CD14-positive monocyte (primary cell): ENCODE results near the gene PPARGC1A. TPM values are rescaled to one million over a fixed set of nuclear protein-coding genes. Genes with fewer than 3 reads are reported as not detected.

Experiments
- DNase-seq, 3 donors: peaks; one replicate each; pipeline ENCODE4 v3.0.0-alpha.2; 2011 to 2022
- H2AFZ ChIP-seq: 2 replicates; pipeline ENCODE4 v1.6.0; 2012; ENCODE audit warnings: mild to moderate bottlenecking, low read depth, low read length, inconsistent platforms; ENCODE audit not compliant: insufficient read depth, poor library complexity, severe bottlenecking
- H3K27ac ChIP-seq, 2 donors: 1 replicate in 1 of 2; 2 replicates in 1 of 2; pipeline ENCODE4 v1.5.1; 2012 to 2013; ENCODE audit warnings: low read length in 2 of 2, control low read depth in 1 of 2, inconsistent platforms in 1 of 2, low read depth in 1 of 2, mild to moderate bottlenecking in 1 of 2
- H3K27me3 ChIP-seq, 2 donors: one replicate each; pipeline versions ENCODE4 v1.6.0 to v1.6.1; 2011 to 2013; ENCODE audit warnings: low read length in 2 of 2; ENCODE audit not compliant: control insufficient read depth in 2 of 2, insufficient read depth in 2 of 2
- H3K36me3 ChIP-seq, 2 donors: replicated peaks in 1 of 2; 1 replicate in 1 of 2; 2 replicates in 1 of 2; pipeline versions ENCODE4 v1.5.1 to v1.6.1; 2012 to 2013; ENCODE audit warnings: low read length in 2 of 2, control low read depth in 1 of 2, inconsistent platforms in 1 of 2, mild to moderate bottlenecking in 1 of 2; ENCODE audit not compliant: insufficient read depth in 2 of 2, control insufficient read depth in 1 of 2
- H3K4me1 ChIP-seq, 2 donors: 1 replicate in 1 of 2; 2 replicates in 1 of 2; pipeline versions ENCODE4 v1.5.1 to v1.6.1; 2012 to 2013; ENCODE audit warnings: low read length in 2 of 2, control low read depth in 1 of 2, inconsistent platforms in 1 of 2, mild to moderate bottlenecking in 1 of 2, moderate library complexity in 1 of 2; ENCODE audit not compliant: insufficient read depth in 2 of 2, control insufficient read depth in 1 of 2
- H3K4me2 ChIP-seq: replicated peaks from 2 replicates; pipeline ENCODE3; 2012; ENCODE audit warnings: low read length, moderate library complexity, mild to moderate bottlenecking; ENCODE audit not compliant: poor library complexity, severe bottlenecking; ENCODE audit errors: extremely low read depth
- H3K4me3 ChIP-seq, 3 experiments: fragments of 200-600 bp in 1 of 3; sonication (generic) in 1 of 3; replicated peaks in 1 of 3; 1 replicate in 2 of 3; 2 replicates in 1 of 3; pipeline ENCODE4 v1.5.1; 2011 to 2013; ENCODE audit warnings: low read length in 3 of 3, mild to moderate bottlenecking in 3 of 3, control low read depth in 2 of 3, low read depth in 2 of 3, inconsistent platforms in 1 of 3, moderate library complexity in 1 of 3
- H3K79me2 ChIP-seq: 2 replicates; pipeline ENCODE4 v1.6.0; 2012; ENCODE audit warnings: mild to moderate bottlenecking, control low read depth, inconsistent platforms, low read length, moderate library complexity; ENCODE audit not compliant: insufficient read depth
- H3K9ac ChIP-seq: 2 replicates; pipeline ENCODE4 v1.6.0; 2017; ENCODE audit warnings: low read length, mild to moderate bottlenecking; ENCODE audit not compliant: insufficient read depth, poor library complexity, severe bottlenecking
- H3K9me3 ChIP-seq, 2 donors: replicated peaks in 1 of 2; 1 replicate in 1 of 2; 2 replicates in 1 of 2; pipeline versions ENCODE4 v1.5.1 to v1.6.1; 2012 to 2013; ENCODE audit warnings: low read length in 2 of 2, control low read depth in 1 of 2; ENCODE audit not compliant: control insufficient read depth in 1 of 2, insufficient read depth in 1 of 2
- H4K20me1 ChIP-seq: 2 replicates; pipeline ENCODE4 v1.6.0; 2012; ENCODE audit warnings: mild to moderate bottlenecking, low read length, control low read depth, moderate library complexity; ENCODE audit not compliant: insufficient read depth
- H3K27ac Mint-ChIP-seq, 7 donors: one replicate each; pipeline ENCODE4 v1.8.0; 2020; ENCODE audit warnings: mild to moderate bottlenecking in 7 of 7, mixed read lengths in 7 of 7, moderate library complexity in 6 of 7, inconsistent platforms in 2 of 7
- H3K27me3 Mint-ChIP-seq, 3 donors: one replicate each; pipeline ENCODE4 v1.8.0; 2021 to 2022; ENCODE audit warnings: low read depth in 3 of 3, mild to moderate bottlenecking in 3 of 3, mixed read lengths in 3 of 3, moderate library complexity in 3 of 3, inconsistent platforms in 1 of 3
- H3K36me3 Mint-ChIP-seq, 2 donors: one replicate each; pipeline ENCODE4 v1.8.0; 2020; ENCODE audit warnings: mixed read lengths in 2 of 2, inconsistent platforms in 1 of 2, mild to moderate bottlenecking in 1 of 2
- H3K4me1 Mint-ChIP-seq: one replicate; pipeline ENCODE4 v1.8.0; 2020; ENCODE audit warnings: mild to moderate bottlenecking, mixed read lengths
- H3K4me3 Mint-ChIP-seq, 2 donors: one replicate each; pipeline ENCODE4 v1.8.0; 2020; ENCODE audit warnings: mild to moderate bottlenecking in 2 of 2, mixed read lengths in 2 of 2, moderate library complexity in 1 of 2
- H3K9me3 Mint-ChIP-seq, 7 donors: one replicate each; pipeline ENCODE4 v1.8.0; 2020 to 2022; ENCODE audit warnings: mixed read lengths in 7 of 7, mild to moderate bottlenecking in 6 of 7, moderate library complexity in 6 of 7, inconsistent platforms in 2 of 7
- WGBS: methylation state at CpG from one replicate; pipeline ENCODE4 v1.1.5; 2013; ENCODE audit warnings: missing lambda C conversion rate; ENCODE audit not compliant: insufficient coverage; 5-methylcytosine and 5-hydroxymethylcytosine counted together
- intact Hi-C, 2 donors: fragments of 100-400 bp; cut with micrococcal nuclease; formaldehyde crosslinking; loops; one replicate each; pipeline versions ENCODE4 v1.15.0 to v1.15.1; 2023
- polyA plus RNA-seq, 3 donors: library from polyadenylated mRNA; depleted of rRNA in 1 of 3; unstranded in 2 of 3; stranded (reverse) in 1 of 3; fragments of 300-500 nt in 2 of 3; fragments of >200 nt in 1 of 3; fragmentation: Illumina TruSeq in 2 of 3; gene quantifications; 1 replicate in 2 of 3; 2 replicates in 1 of 3; pipeline ENCODE4 v1.2.3, GENCODE V29; 2012 to 2021
- TF ChIP-seq, protein P1 (sequence below): fragments of 200-600 bp; IDR thresholded peaks from one replicate; pipeline ENCODE4 v1.8.0; 2022; ENCODE audit warnings: antibody characterized with exemption, mild to moderate bottlenecking

PPARGC1A gene
- polyA plus RNA-seq, 3 donors = 0.58 to 1.1 (median 0.79) TPM

DNA sequence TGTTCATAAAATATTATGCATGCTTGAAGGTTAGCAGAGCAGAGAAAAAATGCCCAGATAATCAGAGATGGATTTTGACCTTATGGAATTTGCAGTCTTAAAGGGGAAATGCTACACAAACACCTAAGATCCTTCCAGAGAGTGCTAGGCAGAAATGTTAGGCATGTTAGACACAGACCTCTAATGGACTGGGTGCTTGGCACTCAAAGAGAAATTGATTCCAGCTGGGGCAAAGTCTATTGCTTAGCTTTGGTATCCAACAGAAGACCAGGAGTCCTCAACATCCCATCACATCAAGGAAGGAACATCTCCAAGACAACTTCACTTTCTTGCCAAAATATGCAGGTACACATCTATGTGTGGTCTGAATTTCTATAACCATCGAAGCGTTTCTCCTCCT is 32.2 kb upstream of the PPARGC1A start:
- TF ChIP-seq, protein P1, sequence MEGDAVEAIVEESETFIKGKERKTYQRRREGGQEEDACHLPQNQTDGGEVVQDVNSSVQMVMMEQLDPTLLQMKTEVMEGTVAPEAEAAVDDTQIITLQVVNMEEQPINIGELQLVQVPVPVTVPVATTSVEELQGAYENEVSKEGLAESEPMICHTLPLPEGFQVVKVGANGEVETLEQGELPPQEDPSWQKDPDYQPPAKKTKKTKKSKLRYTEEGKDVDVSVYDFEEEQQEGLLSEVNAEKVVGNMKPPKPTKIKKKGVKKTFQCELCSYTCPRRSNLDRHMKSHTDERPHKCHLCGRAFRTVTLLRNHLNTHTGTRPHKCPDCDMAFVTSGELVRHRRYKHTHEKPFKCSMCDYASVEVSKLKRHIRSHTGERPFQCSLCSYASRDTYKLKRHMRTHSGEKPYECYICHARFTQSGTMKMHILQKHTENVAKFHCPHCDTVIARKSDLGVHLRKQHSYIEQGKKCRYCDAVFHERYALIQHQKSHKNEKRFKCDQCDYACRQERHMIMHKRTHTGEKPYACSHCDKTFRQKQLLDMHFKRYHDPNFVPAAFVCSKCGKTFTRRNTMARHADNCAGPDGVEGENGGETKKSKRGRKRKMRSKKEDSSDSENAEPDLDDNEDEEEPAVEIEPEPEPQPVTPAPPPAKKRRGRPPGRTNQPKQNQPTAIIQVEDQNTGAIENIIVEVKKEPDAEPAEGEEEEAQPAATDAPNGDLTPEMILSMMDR = no peak
- H3K36me3 Mint-ChIP-seq = no peaks in the 10 kb centered on the region
- H3K4me3 Mint-ChIP-seq = no peak overlapping the region
- no peaks in the 10 kb centered on the region for H3K36me3 ChIP-seq
- DNase-seq = no peak
- H3K27ac Mint-ChIP-seq = no peak overlapping the region
- peaks cover 0 to 2% (median 1%) of the 10 kb centered on the region in 7 donors for H3K9me3 Mint-ChIP-seq
- no peaks in the 10 kb centered on the region for H4K20me1 ChIP-seq
- peaks cover 1 to 8% (median 2%) of the 10 kb centered on the region in 3 donors for H3K27me3 Mint-ChIP-seq
- H3K27me3 ChIP-seq = no peaks in the 10 kb centered on the region
- H3K27ac ChIP-seq = no peak overlapping the region
- H3K4me1 Mint-ChIP-seq = no peaks in the 10 kb centered on the region
- H3K9me3 ChIP-seq = no peaks in the 10 kb centered on the region
- no peaks in the 10 kb centered on the region for H3K4me1 ChIP-seq
- WGBS = no CpG with 5 or more reads among the region's 2 CpGs
- no peaks in the 10 kb centered on the region for H3K79me2 ChIP-seq
- H3K4me3 ChIP-seq = no peak overlapping the region
- no peak overlapping the region for H2AFZ ChIP-seq
- intact Hi-C loops = no loop called here
- H3K4me2 ChIP-seq = no peak overlapping the region
- H3K9ac ChIP-seq = no peak overlapping the region

DNA sequence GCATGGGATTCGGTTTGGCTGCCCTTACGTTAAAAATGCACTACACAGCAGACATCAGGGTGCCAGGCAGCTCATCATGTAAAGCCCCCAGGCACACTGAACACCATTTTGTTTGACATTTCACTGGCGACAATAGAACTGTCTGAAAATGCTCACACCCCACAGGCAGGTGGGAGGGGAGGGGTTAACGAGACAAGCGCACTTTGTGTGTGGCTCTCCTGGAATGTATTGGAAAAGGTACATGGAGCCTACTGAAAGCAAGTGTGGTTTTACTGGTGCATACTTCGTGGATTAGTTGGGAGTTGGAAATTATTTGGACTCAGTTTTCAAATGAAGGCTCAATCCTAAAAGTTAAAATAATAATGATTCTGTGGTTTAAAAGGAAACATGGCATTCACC is 31.6 kb upstream of the PPARGC1A start:
- Histone ChIP-seq H3K27me3 (no peaks in the 10 kb centered on the region), H3K4me2 (no peak overlapping the region), H3K9me3 (no peaks in the 10 kb centered on the region), H3K4me3 (no peak overlapping the region), H3K4me1 (no peaks in the 10 kb centered on the region), H4K20me1 (no peaks in the 10 kb centered on the region), H3K79me2 (no peaks in the 10 kb centered on the region), H3K36me3 (no peaks in the 10 kb centered on the region), H2AFZ (no peak overlapping the region), H3K9ac (no peak overlapping the region), H3K27ac (no peak overlapping the region)
- H3K36me3 Mint-ChIP-seq = no peaks in the 10 kb centered on the region
- H3K4me1 Mint-ChIP-seq = no peaks in the 10 kb centered on the region
- intact Hi-C loops = no loop called here
- WGBS = 97% methylated on average over 3 of the region's 6 CpGs
- H3K4me3 Mint-ChIP-seq = no peak overlapping the region
- no peak overlapping the region for H3K27ac Mint-ChIP-seq
- no peak for DNase-seq
- peaks cover 0 to 6% (median 2%) of the 10 kb centered on the region in 3 donors for H3K27me3 Mint-ChIP-seq
- TF ChIP-seq, protein P1 = no peak
- peaks cover 0 to 2% (median 1%) of the 10 kb centered on the region in 7 donors for H3K9me3 Mint-ChIP-seq
